ENCODE results near the gene LEMD2.

DNA sequence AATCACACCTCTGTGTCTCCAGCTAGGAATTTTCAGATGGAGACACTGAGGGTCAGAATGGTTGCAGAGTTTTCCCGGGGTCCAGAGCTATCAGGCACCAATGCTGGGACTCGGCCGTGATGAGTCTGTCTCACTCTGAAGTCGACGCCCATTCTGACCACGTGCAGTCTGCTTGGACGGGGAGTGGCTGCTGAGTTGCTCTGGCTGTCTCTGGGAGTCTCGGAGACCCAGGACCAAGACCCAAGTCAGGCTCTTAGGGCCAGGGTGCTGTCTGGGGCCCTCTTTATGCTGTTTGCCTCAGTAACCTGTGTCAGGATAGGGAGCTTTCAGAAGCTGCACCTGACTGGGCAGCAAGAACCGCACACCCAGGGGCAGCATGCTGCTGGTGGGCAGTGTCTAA lies 46.8 kb downstream of the LEMD2 start:
- no peak for TF ChIP-seq POLR2A (IDR thresholded peaks at IDR 0.05; ENCODE audit: low read depth)
- TF ChIP-seq, protein P1, sequence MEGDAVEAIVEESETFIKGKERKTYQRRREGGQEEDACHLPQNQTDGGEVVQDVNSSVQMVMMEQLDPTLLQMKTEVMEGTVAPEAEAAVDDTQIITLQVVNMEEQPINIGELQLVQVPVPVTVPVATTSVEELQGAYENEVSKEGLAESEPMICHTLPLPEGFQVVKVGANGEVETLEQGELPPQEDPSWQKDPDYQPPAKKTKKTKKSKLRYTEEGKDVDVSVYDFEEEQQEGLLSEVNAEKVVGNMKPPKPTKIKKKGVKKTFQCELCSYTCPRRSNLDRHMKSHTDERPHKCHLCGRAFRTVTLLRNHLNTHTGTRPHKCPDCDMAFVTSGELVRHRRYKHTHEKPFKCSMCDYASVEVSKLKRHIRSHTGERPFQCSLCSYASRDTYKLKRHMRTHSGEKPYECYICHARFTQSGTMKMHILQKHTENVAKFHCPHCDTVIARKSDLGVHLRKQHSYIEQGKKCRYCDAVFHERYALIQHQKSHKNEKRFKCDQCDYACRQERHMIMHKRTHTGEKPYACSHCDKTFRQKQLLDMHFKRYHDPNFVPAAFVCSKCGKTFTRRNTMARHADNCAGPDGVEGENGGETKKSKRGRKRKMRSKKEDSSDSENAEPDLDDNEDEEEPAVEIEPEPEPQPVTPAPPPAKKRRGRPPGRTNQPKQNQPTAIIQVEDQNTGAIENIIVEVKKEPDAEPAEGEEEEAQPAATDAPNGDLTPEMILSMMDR (IDR thresholded peaks at IDR 0.05), result no peak

Measured in esophagus muscularis mucosa (tissue), 3 donors.